Vagina (tissue), 2 donors: ENCODE results near the gene GAGE1.
"Not testable (repeated sequence)": the region's sequence is repeated elsewhere in the genome, so short reads cannot be mapped to it uniquely, and the experiment has no call there.

Experiments used
- CTCF ChIP-seq, 3 experiments: fragments of 450-650 bp in 2 of 3; fragments of 200-600 bp in 1 of 3; sonication (generic) in 1 of 3; IDR thresholded peaks; one replicate each; pipeline ENCODE4 v1.5.1; 2017 to 2019; ENCODE audit warnings: antibody characterized with exemption in 3 of 3, mild to moderate bottlenecking in 2 of 3, moderate library complexity in 2 of 3
- POLR2A ChIP-seq, 2 donors: fragments of 450-650 bp; IDR thresholded peaks; one replicate each; pipeline ENCODE4 v1.6.1; 2017; ENCODE audit warnings: antibody characterized with exemption in 2 of 2, mild to moderate bottlenecking in 2 of 2, moderate library complexity in 2 of 2

GRCh38 chrX:49598720-49599119 is at the start of gene GAGE1:
- not testable (repeated sequence) for TF ChIP-seq CTCF, POLR2A (IDR thresholded peaks at IDR 0.05)
